Keratinocyte (primary cell): ENCODE measurements around the gene RETN. TPM values are rescaled to one million over a fixed set of nuclear protein-coding genes. Genes with fewer than 3 reads are reported as not detected.

Experiments used
- DNase-seq: peaks from one replicate; pipeline ENCODE4 v3.0.0-alpha.2; 2011; ENCODE audit warnings: low read depth, missing footprints, low spot score
- FAIRE-seq: peaks from 2 replicates; lab custom pipeline; 2011; peaks lifted over from hg19 to GRCh38; lab: Jason Lieb, UNC
- H2AFZ ChIP-seq: 2 replicates; pipeline ENCODE4 v1.6.0; 2012; ENCODE audit warnings: low read length, control low read depth, inconsistent platforms; ENCODE audit not compliant: control insufficient read depth
- H3K27ac ChIP-seq: 2 replicates; pipeline ENCODE4 v1.5.1; 2011; ENCODE audit warnings: low read length; ENCODE audit not compliant: control insufficient read depth, insufficient read depth
- H3K27me3 ChIP-seq: 3 replicates; pipeline ENCODE4 v1.6.0; 2011; ENCODE audit warnings: low read length; ENCODE audit not compliant: control insufficient read depth, insufficient read depth; ENCODE audit errors: extremely low read depth
- H3K36me3 ChIP-seq, 2 experiments: 2 replicates in 1 of 2; 3 replicates in 1 of 2; pipeline ENCODE4 v1.5.1; 2011; ENCODE audit warnings: low read length in 2 of 2, mild to moderate bottlenecking in 1 of 2; ENCODE audit not compliant: control insufficient read depth in 2 of 2, insufficient read depth in 2 of 2; ENCODE audit errors: extremely low read depth in 1 of 2
- H3K4me1 ChIP-seq: 3 replicates; pipeline ENCODE4 v1.5.1; 2011; ENCODE audit warnings: low read length; ENCODE audit not compliant: control insufficient read depth, insufficient read depth; ENCODE audit errors: extremely low read depth
- H3K4me2 ChIP-seq: 3 replicates; pipeline ENCODE4 v1.6.0; 2011; ENCODE audit warnings: low read depth, low read length; ENCODE audit not compliant: control insufficient read depth, insufficient read depth; ENCODE audit errors: extremely low read depth
- H3K4me3 ChIP-seq, 3 experiments: fragments of 200-600 bp in 1 of 3; sonication (generic) in 1 of 3; 2 replicates in 2 of 3; 3 replicates in 1 of 3; pipeline ENCODE4 v1.5.1; 2011 to 2016; ENCODE audit warnings: low read length in 3 of 3, mild to moderate bottlenecking in 3 of 3, control low read depth in 2 of 3, inconsistent platforms in 1 of 3, low read depth in 1 of 3, mixed read lengths in 1 of 3, mixed run types in 1 of 3, moderate library complexity in 1 of 3; ENCODE audit not compliant: control insufficient read depth in 2 of 3, insufficient read depth in 2 of 3; ENCODE audit errors: extremely low read depth in 1 of 3
- H3K79me2 ChIP-seq: 2 replicates; pipeline ENCODE4 v1.6.0; 2012; ENCODE audit warnings: low read length; ENCODE audit not compliant: control insufficient read depth, insufficient read depth
- H3K9ac ChIP-seq: 3 replicates; pipeline ENCODE4 v1.6.0; 2011; ENCODE audit warnings: low read length; ENCODE audit not compliant: control insufficient read depth, insufficient read depth; ENCODE audit errors: extremely low read depth
- H3K9me1 ChIP-seq: 3 replicates; pipeline ENCODE4 v1.6.0; 2011; ENCODE audit warnings: low read length; ENCODE audit not compliant: control insufficient read depth, insufficient read depth; ENCODE audit errors: extremely low read depth
- H3K9me3 ChIP-seq: 2 replicates; pipeline ENCODE4 v1.5.1; 2012; ENCODE audit warnings: low read depth, low read length; ENCODE audit not compliant: control insufficient read depth
- H4K20me1 ChIP-seq: 3 replicates; pipeline ENCODE4 v1.6.0; 2011; ENCODE audit warnings: low read length; ENCODE audit not compliant: control insufficient read depth, insufficient read depth; ENCODE audit errors: extremely low read depth
- EZH2 ChIP-seq: IDR thresholded peaks from one replicate; pipeline ENCODE4 v1.6.1; 2012; ENCODE audit warnings: inconsistent platforms, mild to moderate bottlenecking, low read length, moderate library complexity
- dilution Hi-C: fragments of 300-500 bp; cut with MboI; formaldehyde crosslinking; loops from one replicate; pipeline ENCODE4 v1.7.0; 2020; ENCODE audit warnings: low sequenced_read_pairs; ENCODE audit not compliant: extremely low pct_ligation_motif_present
- polyA plus RNA-seq, 5 experiments: library from polyadenylated mRNA; depleted of rRNA in 3 of 5; stranded (reverse) in 3 of 5; stranded (forward) in 1 of 5; unstranded in 1 of 5; fragments of >200 nt; gene quantifications; 1 replicate in 1 of 5; 2 replicates in 3 of 5; 3 replicates in 1 of 5; pipeline versions ENCODE4 v1.2.1 to v1.2.3, GENCODE V29; 2011 to 2012; ENCODE audit warnings: missing spikeins in 2 of 5, low read depth in 1 of 5, low replicate concordance in 1 of 5
- TF ChIP-seq, protein P1 (sequence below), 3 experiments: IDR thresholded peaks in 1 of 3; conservative IDR thresholded peaks in 1 of 3; optimal IDR thresholded peaks in 1 of 3; 2 replicates in 2 of 3; 3 replicates in 1 of 3; pipeline versions ENCODE3 to v1.5.1; 2011; ENCODE audit warnings: low read length in 3 of 3, mild to moderate bottlenecking in 3 of 3, moderate library complexity in 2 of 3, control low read depth in 1 of 3, inconsistent platforms in 1 of 3; ENCODE audit not compliant: insufficient read depth in 2 of 3; ENCODE audit errors: extremely low read depth in 1 of 3

RETN gene
- polyA plus RNA-seq, 1 donor (not counting 4 experiments of a cell fraction or from before 2014, with no cell fraction given), result not detected

DNA sequence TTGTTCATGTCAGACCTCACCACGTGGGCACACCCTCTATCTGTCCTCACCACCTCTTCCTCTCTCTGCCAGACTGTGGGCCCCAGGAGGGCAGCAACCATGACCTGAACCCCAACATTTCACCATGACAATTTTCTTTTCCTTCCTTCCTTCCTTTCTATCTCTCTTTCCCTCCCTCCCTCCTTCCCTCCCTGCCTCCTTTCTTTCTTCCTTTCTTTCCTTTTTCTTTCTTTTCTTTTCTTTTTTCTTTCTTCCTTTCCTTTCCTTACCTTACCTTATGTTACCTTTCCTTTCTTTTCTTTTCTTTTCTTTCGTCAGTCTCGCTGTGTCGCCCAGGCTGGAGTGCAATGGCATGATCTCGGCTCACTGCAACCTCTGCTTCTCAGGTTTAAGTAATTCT lies 41.8 kb downstream of the RETN start:
- DNase-seq (no peak), FAIRE-seq (no peak)
- no peaks in the 10 kb centered on the region for H3K4me1 ChIP-seq
- no peak overlapping the region for H3K27ac ChIP-seq
- H3K9ac ChIP-seq, result no peak overlapping the region
- H4K20me1 ChIP-seq, result no peaks in the 10 kb centered on the region
- no peak for TF ChIP-seq EZH2
- TF ChIP-seq, protein P1, sequence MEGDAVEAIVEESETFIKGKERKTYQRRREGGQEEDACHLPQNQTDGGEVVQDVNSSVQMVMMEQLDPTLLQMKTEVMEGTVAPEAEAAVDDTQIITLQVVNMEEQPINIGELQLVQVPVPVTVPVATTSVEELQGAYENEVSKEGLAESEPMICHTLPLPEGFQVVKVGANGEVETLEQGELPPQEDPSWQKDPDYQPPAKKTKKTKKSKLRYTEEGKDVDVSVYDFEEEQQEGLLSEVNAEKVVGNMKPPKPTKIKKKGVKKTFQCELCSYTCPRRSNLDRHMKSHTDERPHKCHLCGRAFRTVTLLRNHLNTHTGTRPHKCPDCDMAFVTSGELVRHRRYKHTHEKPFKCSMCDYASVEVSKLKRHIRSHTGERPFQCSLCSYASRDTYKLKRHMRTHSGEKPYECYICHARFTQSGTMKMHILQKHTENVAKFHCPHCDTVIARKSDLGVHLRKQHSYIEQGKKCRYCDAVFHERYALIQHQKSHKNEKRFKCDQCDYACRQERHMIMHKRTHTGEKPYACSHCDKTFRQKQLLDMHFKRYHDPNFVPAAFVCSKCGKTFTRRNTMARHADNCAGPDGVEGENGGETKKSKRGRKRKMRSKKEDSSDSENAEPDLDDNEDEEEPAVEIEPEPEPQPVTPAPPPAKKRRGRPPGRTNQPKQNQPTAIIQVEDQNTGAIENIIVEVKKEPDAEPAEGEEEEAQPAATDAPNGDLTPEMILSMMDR (optimal IDR thresholded peaks at IDR 0.05 in 1 of 3, IDR thresholded peaks at IDR 0.05 in 1 of 3, conservative IDR thresholded peaks at IDR 0.05 in 1 of 3; ENCODE audit: extremely low read depth in 1 of 3, insufficient read depth in 2 of 3, low read length in 3 of 3), result no peak
- H2AFZ ChIP-seq, result no peak overlapping the region
- no peaks in the 10 kb centered on the region for H3K9me1 ChIP-seq
- no peak overlapping the region for H3K4me2 ChIP-seq
- H3K27me3 ChIP-seq, result no peaks in the 10 kb centered on the region
- no peak overlapping the region for H3K4me3 ChIP-seq
- no peaks in the 10 kb centered on the region for H3K36me3 ChIP-seq
- no peaks in the 10 kb centered on the region for H3K79me2 ChIP-seq
- no peaks in the 10 kb centered on the region for H3K9me3 ChIP-seq
- dilution Hi-C loops, result no loop called here

DNA sequence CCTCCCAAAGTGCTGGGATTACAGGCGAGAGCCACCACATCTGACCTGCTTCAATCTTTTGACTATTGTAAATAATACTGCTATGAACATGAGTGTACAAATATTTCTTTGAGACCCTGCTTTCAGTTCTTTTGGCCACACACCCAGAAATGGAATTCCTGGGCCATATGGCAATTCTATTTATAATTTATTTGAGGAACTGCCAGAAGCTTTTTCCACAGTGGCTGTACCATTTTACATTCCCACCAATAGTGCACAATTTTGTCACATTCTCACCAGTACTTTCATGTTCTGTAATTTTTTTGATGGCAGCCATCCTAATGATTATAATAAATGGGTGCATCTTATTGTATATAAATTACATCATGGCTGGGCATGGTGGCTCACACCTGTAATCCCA lies 46.8 kb downstream of the RETN start:
- Histone ChIP-seq H3K9ac (no peak overlapping the region), H2AFZ (no peak overlapping the region), H3K36me3 (no peaks in the 10 kb centered on the region), H3K4me1 (no peaks in the 10 kb centered on the region), H3K9me1 (no peaks in the 10 kb centered on the region), H4K20me1 (no peaks in the 10 kb centered on the region), H3K4me2 (no peak overlapping the region), H3K9me3 (no peaks in the 10 kb centered on the region), H3K4me3 (no peak overlapping the region), H3K27ac (no peak overlapping the region), H3K27me3 (no peaks in the 10 kb centered on the region), H3K79me2 (no peaks in the 10 kb centered on the region)
- TF ChIP-seq, protein P1 (optimal IDR thresholded peaks at IDR 0.05 in 1 of 3, IDR thresholded peaks at IDR 0.05 in 1 of 3, conservative IDR thresholded peaks at IDR 0.05 in 1 of 3; ENCODE audit: extremely low read depth in 1 of 3, insufficient read depth in 2 of 3, low read length in 3 of 3), result no peak
- TF ChIP-seq EZH2, result no peak
- DNase-seq (no peak), FAIRE-seq (no peak)
- dilution Hi-C loops, result no loop called here
